Astrocyte of the cerebellum (primary cell): Measurements from ENCODE around the gene CALHM1.

Source experiments
- DNase-seq: peaks from one replicate; pipeline ENCODE4 v3.0.0-alpha.2; 2011; ENCODE audit warnings: low read depth
- H3K4me3 ChIP-seq: 2 replicates; pipeline ENCODE4 v1.5.1; 2011; ENCODE audit warnings: mild to moderate bottlenecking, low read depth, low read length, moderate library complexity
- in situ Hi-C: cut with HindIII; loops from 2 replicates; pipeline ENCODE4 v1.10.0; 2017; ENCODE audit warnings: low sequenced_read_pairs
- TF ChIP-seq, protein P1 (sequence below): IDR thresholded peaks from 2 replicates; pipeline ENCODE4 v1.5.1; 2012; ENCODE audit warnings: low read length, low read depth, moderate library complexity, mild to moderate bottlenecking; ENCODE audit errors: missing control alignments

CALHM1 gene

DNA sequence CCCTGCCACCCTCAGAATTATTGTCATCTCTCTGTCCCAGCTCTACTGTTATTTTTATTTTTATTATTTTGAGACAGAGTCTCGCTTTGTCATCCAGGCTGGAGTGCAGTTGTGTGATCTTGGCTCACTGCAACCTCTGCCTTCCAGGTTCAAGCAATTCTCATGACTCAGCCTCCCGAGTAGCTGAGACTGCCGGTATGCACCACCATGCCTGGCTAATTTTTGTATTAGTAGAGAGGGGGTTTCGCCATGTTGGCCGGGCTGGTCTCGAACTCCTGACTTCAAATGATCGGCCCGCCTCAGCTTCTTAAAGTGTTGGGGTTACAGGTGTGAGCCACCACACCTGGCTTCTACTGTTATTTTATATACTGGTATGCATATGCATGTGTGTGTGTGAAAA lies 17.5 kb downstream of the CALHM1 start:
- TF ChIP-seq, protein P1, sequence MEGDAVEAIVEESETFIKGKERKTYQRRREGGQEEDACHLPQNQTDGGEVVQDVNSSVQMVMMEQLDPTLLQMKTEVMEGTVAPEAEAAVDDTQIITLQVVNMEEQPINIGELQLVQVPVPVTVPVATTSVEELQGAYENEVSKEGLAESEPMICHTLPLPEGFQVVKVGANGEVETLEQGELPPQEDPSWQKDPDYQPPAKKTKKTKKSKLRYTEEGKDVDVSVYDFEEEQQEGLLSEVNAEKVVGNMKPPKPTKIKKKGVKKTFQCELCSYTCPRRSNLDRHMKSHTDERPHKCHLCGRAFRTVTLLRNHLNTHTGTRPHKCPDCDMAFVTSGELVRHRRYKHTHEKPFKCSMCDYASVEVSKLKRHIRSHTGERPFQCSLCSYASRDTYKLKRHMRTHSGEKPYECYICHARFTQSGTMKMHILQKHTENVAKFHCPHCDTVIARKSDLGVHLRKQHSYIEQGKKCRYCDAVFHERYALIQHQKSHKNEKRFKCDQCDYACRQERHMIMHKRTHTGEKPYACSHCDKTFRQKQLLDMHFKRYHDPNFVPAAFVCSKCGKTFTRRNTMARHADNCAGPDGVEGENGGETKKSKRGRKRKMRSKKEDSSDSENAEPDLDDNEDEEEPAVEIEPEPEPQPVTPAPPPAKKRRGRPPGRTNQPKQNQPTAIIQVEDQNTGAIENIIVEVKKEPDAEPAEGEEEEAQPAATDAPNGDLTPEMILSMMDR, result no peak
- no peak overlapping the region for H3K4me3 ChIP-seq
- in situ Hi-C loops, result no loop called here
- DNase-seq, result no peak

DNA sequence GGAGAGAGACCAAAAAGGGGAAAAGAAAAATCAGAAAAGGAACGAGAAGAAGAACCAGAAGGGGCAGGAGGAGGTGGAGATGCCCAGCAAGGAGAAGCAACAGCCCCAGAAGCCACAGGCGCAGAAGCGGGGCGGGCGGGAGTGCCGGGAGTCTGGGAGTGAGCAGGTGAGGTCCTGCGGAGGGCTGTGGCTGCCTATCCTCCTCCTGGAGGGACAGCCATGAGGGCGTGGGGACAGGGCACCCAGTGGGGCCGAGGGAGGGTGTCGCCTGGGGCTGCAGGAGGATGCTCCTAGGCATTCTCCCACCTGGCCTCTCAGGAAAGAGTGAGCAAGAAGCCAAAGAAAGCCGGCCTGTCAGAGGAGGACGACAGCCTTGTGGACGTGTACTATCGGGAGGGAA lies 18.3 kb downstream of the CALHM1 start:
- in situ Hi-C loops, result no loop called here
- TF ChIP-seq, protein P1, result no peak
- DNase-seq, result no peak
- H3K4me3 ChIP-seq, result no peak overlapping the region

DNA sequence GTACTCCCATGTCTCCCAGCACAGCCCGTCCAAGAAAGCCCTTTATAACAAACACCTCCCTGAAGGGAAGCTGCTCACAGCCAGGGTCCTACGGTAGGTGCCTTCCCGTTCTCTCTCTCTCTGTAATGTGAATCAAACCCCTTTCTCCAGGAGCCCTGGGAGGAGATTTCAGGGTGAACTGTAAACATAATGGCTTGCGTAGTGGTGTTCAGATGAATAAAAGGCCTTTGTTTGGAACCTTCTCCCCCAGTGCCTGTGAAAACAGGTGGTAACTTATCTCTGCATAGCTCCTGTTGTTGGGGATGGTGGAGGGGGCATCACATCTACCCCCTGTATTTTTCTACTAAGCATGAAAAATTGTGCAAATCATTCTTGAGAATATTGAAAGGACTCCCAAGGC lies 18.9 kb downstream of the CALHM1 start:
- no peak overlapping the region for H3K4me3 ChIP-seq
- DNase-seq, result no peak
- TF ChIP-seq, protein P1, result no peak
- in situ Hi-C loops, result no loop called here

DNA sequence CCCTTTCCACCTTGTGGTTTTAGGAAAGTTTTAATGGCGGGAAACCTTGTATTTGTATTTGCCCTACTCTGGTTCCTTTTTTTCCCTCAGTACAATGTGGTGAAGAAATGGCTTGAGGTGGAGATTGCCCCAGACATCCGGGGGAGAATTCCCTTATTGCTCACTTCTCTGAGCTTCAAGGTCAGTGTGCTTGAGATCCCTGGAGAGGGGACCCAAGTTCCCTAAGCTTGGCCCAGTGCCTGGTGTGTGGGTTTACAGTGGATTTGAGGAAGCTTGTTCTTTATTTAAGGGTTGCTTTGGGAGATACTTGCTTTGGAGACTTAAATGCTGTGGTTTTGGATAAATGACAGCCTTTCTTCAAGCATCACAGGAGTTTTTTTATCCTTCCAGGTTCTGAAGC lies 24.8 kb downstream of the CALHM1 start:
- in situ Hi-C loops, result no loop called here
- no peak overlapping the region for H3K4me3 ChIP-seq
- TF ChIP-seq, protein P1, result no peak
- no peak for DNase-seq

DNA sequence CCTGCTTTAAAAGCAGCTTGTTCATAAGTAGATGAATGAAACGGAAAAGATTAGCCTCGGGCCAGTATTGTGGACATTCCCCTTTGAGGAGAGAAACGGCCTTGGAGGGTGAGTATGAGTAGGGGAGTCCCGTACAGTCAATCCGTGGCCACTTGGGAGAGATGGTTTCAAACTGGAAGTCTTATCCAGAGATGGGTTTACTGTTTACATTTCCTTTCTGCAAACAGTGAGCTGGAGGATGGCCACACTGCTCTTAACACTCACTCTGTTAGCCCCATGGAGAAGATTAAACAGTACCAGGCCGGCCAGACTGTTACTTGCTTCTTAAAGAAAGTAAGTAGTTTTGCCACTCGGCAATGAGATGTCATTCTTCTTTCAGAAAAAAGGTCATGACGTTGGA lies 26.8 kb downstream of the CALHM1 start:
- H3K4me3 ChIP-seq, result no peak overlapping the region
- TF ChIP-seq, protein P1, result no peak
- no peak for DNase-seq
- in situ Hi-C loops, result no loop called here

DNA sequence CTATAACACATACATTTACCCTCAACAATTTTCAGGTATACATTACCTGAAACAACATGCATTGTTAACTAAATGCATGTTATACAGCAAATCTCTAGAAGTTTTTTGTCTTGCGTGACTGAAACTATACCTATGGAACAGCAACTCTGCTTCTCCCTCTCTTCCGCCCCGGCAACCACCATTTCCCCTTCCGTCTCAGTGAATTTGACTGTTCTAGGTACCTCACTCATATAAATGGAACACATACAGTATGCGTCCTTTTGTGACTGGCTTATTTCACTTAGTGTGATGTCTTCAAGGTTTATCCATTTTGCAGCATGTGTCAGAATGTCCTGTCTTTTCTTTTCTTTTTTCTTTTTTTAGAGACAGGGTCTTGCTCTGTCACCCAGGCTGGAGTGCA lies 29.1 kb downstream of the CALHM1 start:
- in situ Hi-C loops, result no loop called here
- no peak for DNase-seq
- TF ChIP-seq, protein P1, result no peak
- no peak overlapping the region for H3K4me3 ChIP-seq

DNA sequence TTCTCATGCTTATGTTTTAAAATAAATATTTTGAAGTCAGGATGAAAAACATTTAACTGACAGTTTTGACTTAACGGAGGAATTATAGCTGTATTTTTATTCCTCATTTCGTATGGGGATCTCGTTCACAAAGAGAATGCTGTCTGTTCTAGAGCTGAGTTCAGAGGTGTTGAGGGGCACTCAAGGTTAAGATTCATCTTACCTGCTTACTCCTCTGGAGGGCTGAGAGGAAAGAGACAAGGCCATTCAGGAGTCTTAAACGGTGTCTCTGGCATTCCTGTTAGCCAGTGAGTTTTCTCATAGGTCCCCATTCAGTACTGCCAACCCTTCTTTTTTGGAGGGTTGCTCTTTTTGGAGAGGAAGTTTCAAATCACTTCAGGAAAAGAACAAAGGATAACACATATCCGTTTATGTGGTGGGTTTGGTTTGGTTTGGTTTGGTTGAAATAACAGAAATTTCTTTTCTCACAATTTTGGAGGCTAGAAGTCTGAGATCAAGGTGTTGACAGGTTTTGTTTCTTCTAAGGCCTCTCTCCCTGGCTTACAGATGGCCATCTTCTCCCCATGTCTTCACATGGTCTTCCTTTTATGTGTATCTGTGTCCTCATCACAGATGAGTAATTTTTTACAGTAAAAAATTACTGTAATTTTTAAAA lies 29.6 kb downstream of the CALHM1 start:
- in situ Hi-C loops, result no loop called here
- DNase-seq, result no peak
- TF ChIP-seq, protein P1, result no peak
- H3K4me3 ChIP-seq, result no peak overlapping the region
